Brain microvascular endothelial cell (primary cell): ENCODE data around the gene ZNHIT1.

Experiments used
- DNase-seq: peaks from one replicate; pipeline ENCODE4 v3.0.0-alpha.2; 2020
- H3K27ac ChIP-seq: fragments of 250-450 bp; sonication (Bioruptor Pico); 2 replicates; pipeline ENCODE4 v1.5.1; 2020; ENCODE audit warnings: mild to moderate bottlenecking, moderate library complexity
- H3K27me3 ChIP-seq: fragments of 250-450 bp; sonication (Bioruptor Pico); replicated peaks from 2 replicates; pipeline ENCODE4 v1.5.1; 2020; ENCODE audit warnings: mild to moderate bottlenecking
- H3K36me3 ChIP-seq: fragments of 250-450 bp; sonication (Bioruptor Pico); replicated peaks from 2 replicates; pipeline ENCODE4 v1.5.1; 2020; ENCODE audit warnings: mild to moderate bottlenecking
- H3K4me3 ChIP-seq: 2 replicates; pipeline ENCODE4 v1.5.1; 2011; ENCODE audit warnings: low read depth, mild to moderate bottlenecking, control low read depth, low read length, moderate library complexity
- CTCF ChIP-seq: IDR thresholded peaks from 2 replicates; pipeline ENCODE4 v1.5.1; 2011; ENCODE audit warnings: low read depth, mild to moderate bottlenecking, moderate library complexity, low read length, control low read depth, inconsistent platforms; ENCODE audit errors: missing control alignments
- in situ Hi-C: cut with HindIII; loops from 2 replicates; pipeline ENCODE4 v1.10.0; 2017; ENCODE audit warnings: low sequenced_read_pairs, low pct_ligation_motif_present

The ZNHIT1 gene

GRCh38 chr7:101185258-101185839, 32.6 kb upstream of the ZNHIT1 start:
- no peak overlapping the region for H3K27ac ChIP-seq
- in situ Hi-C loops: no loop called here

DNA sequence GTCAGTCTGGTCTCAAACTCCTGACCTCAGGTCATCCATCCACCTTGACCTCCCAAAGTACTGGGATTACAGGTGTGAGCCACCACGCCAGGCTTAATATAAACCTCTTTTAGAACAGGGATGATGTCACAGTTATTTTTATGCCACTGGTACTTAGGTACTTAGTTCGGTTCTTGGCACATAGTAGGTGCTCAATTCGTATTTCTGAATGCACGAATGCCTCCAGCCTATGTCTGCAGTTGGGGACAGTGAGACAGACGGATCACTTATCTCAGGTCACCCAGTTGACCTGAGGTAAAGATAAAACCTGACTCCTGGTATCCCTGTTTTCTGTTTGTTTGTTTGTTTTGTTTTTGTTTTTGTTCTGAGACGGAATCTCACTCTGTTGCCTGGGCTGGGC, 31.8 kb upstream of the ZNHIT1 start:
- TF ChIP-seq CTCF: no peak
- Histone ChIP-seq H3K27ac (no peak overlapping the region), H3K27me3 (peaks cover 2% of the 10 kb centered on the region), H3K4me3 (no peak overlapping the region), H3K36me3 (no peaks in the 10 kb centered on the region)
- in situ Hi-C loops: no loop called here
- DNase-seq: no peak

More at GRCh38 chr7:101185258-101185839, 32.6 kb upstream of the ZNHIT1 start:
- Histone ChIP-seq H3K4me3 (no peak overlapping the region), H3K36me3 (no peaks in the 10 kb centered on the region), H3K27me3 (peaks cover 10% of the 10 kb centered on the region)
- TF ChIP-seq CTCF: no peak
- DNase-seq: peak; percentile 60

- in situ Hi-C loops: no loop called here
- no peak for DNase-seq
- no peak for TF ChIP-seq CTCF
- H3K36me3 ChIP-seq: no peaks in the 10 kb centered on the region
- H3K4me3 ChIP-seq: no peak overlapping the region
- no peaks in the 10 kb centered on the region for H3K27me3 ChIP-seq
- H3K27ac ChIP-seq: no peak overlapping the region
These were observed 31.0 kb upstream of the ZNHIT1 start for GRCh38 chr7:101186844-101187428.

DNA sequence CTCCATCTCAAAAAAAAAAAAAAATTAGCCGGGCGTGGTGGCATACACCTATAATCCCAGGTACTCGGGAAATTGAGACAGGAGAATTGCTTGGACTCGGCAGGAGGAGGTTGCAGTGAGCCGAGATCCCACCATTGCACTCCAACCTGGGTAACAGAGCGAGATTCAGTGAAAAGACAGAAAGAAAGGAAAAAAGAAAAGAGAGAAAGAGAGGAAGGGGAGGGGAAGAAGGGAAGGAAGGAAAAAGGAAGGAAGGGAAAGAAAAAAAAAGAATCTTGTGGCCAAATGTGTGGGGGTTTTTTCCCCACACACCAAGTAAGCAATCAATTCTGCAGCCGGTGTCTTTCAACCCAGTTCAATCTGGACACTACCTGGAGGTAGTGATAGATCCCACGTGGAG, 28.9 kb upstream of the ZNHIT1 start:
- Histone ChIP-seq H3K27me3 (no peaks in the 10 kb centered on the region), H3K4me3 (no peak overlapping the region), H3K27ac (no peak overlapping the region), H3K36me3 (no peaks in the 10 kb centered on the region)
- in situ Hi-C loops: no loop called here
- no peak for DNase-seq
- TF ChIP-seq CTCF: no peak

- TF ChIP-seq CTCF: no peak
- H3K4me3 ChIP-seq: no peak overlapping the region
- H3K36me3 ChIP-seq: no peaks in the 10 kb centered on the region
- in situ Hi-C loops: no loop called here
- no peak for DNase-seq
- H3K27ac ChIP-seq: no peak overlapping the region
- peaks cover 4% of the 10 kb centered on the region for H3K27me3 ChIP-seq
These were observed 22.1 kb upstream of the ZNHIT1 start for GRCh38 chr7:101195884-101196283.

DNA sequence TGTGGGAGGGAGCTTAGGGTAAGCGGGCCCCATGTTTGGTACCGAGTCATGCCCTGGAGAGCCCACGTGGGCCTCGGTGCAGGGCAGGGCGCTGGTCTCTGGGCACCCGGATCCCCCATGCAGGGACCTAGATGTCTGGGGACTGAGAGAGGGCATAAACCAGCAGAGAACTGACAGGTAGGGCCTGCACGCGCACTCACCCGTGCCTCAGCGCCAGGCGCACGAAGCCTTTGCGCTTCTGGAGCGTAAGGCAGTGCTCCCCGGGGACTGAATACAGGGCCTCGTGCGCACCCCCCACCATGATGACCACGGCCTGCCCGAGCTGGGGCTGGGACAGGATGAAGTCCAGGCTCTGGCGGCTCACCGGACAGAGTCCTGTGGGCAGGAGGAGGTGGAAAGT, 20.0 kb upstream of the ZNHIT1 start:
- in situ Hi-C loops: no loop called here
- no peak overlapping the region for H3K27ac ChIP-seq
- no peaks in the 10 kb centered on the region for H3K36me3 ChIP-seq
- peaks cover 18% of the 10 kb centered on the region for H3K27me3 ChIP-seq
- no peak overlapping the region for H3K4me3 ChIP-seq
- no peak for DNase-seq
- no peak for TF ChIP-seq CTCF
